HG03457 (cell line): ENCODE data around the gene FAM25G.

Experiments
- ATAC-seq: cut with Tn5 transposase; IDR thresholded peaks from one replicate; pipeline ENCODE4 v1.9.1; 2021; ENCODE audit warnings: moderate number of reproducible peaks; ENCODE audit not compliant: unreplicated experiment

Gene FAM25G

GRCh38 chr10:47449102-47449978, 42.2 kb downstream of the FAM25G start:
- ATAC-seq: no peak

- ATAC-seq: no peak
These were observed 43.8 kb downstream of the FAM25G start for GRCh38 chr10:47447705-47448104.

- ATAC-seq: no peak
These were observed 44.3 kb downstream of the FAM25G start for GRCh38 chr10:47447209-47447608.

GRCh38 chr10:47445720-47446119, 45.8 kb downstream of the FAM25G start:
- no peak for ATAC-seq

GRCh38 chr10:47444047-47444446, 47.5 kb downstream of the FAM25G start:
- ATAC-seq: no peak

- ATAC-seq: no peak
These were observed 48.4 kb downstream of the FAM25G start for GRCh38 chr10:47443145-47443544.

GRCh38 chr10:47442351-47442750, 49.1 kb downstream of the FAM25G start:
- ATAC-seq: no peak

- ATAC-seq: no peak
These were observed 49.6 kb downstream of the FAM25G start for GRCh38 chr10:47441938-47442337.

GRCh38 chr10:47440207-47440606, 51.3 kb downstream of the FAM25G start:
- no peak for ATAC-seq

- no peak for ATAC-seq
These were observed 52.5 kb downstream of the FAM25G start for GRCh38 chr10:47438857-47439474.
